Activated naive CD4-positive, alpha-beta T cell treated with anti-CD3 and anti-CD28 coated beads, Interleukin-2, amount 10 ng/mL, durations not matched to agents 7 days and 5 days (primary cell): ENCODE measurements around the gene SHC2.
"Not testable (repeated sequence)": the region's sequence is repeated elsewhere in the genome, so short reads cannot be mapped to it uniquely, and the experiment has no call there.

Source experiments
- CTCF ChIA-PET: fragments of 350-600 bp; sonication (Branson Sonifier 250); formaldehyde crosslinking; loops from one replicate; lab custom pipeline; 2021; ENCODE audit warnings: antibody characterized with exemption; lab: Charles Lee
- DNase-seq: peaks from one replicate; pipeline ENCODE4 v3.0.0-alpha.2; 2020
- H3K27ac Mint-ChIP-seq: one replicate; pipeline ENCODE4 v1.8.0; 2021; ENCODE audit warnings: mild to moderate bottlenecking, moderate library complexity, mixed read lengths
- H3K27me3 Mint-ChIP-seq: one replicate; pipeline ENCODE4 v1.8.0; 2021; ENCODE audit warnings: mild to moderate bottlenecking, mixed read lengths
- H3K36me3 Mint-ChIP-seq: one replicate; pipeline ENCODE4 v1.8.0; 2021; ENCODE audit warnings: mixed read lengths
- H3K4me1 Mint-ChIP-seq: one replicate; pipeline ENCODE4 v1.8.0; 2021; ENCODE audit warnings: mixed read lengths
- H3K4me3 Mint-ChIP-seq: one replicate; pipeline ENCODE4 v1.8.0; 2021; ENCODE audit warnings: mild to moderate bottlenecking, moderate library complexity, mixed read lengths
- H3K9me3 Mint-ChIP-seq: one replicate; pipeline ENCODE4 v1.8.0; 2021; ENCODE audit warnings: mixed read lengths

Gene SHC2

GRCh38 chr19:437041-437440 lies 23.8 kb downstream of the SHC2 start:
- Mint-ChIP-seq H3K27ac (no peak overlapping the region), H3K4me1 (no peaks in the 10 kb centered on the region), H3K27me3 (peaks cover 9% of the 10 kb centered on the region), H3K36me3 (no peaks in the 10 kb centered on the region), H3K9me3 (peaks cover 4% of the 10 kb centered on the region), H3K4me3 (no peak overlapping the region)
- CTCF ChIA-PET: no interaction called here
- no peak for DNase-seq

- Mint-ChIP-seq H3K27me3 (peaks cover 5% of the 10 kb centered on the region), H3K4me1 (no peaks in the 10 kb centered on the region), H3K36me3 (no peaks in the 10 kb centered on the region), H3K9me3 (no peaks in the 10 kb centered on the region), H3K27ac (no peak overlapping the region), H3K4me3 (no peak overlapping the region)
- DNase-seq: no peak
- CTCF ChIA-PET: no interaction called here
Measured at GRCh38 chr19:436413-436950, 24.4 kb downstream of the SHC2 start.

- no peaks in the 10 kb centered on the region for H3K27me3 Mint-ChIP-seq
- no peak for DNase-seq
- no peak overlapping the region for H3K4me3 Mint-ChIP-seq
- no peaks in the 10 kb centered on the region for H3K4me1 Mint-ChIP-seq
- H3K9me3 Mint-ChIP-seq: peaks cover 3% of the 10 kb centered on the region
- H3K36me3 Mint-ChIP-seq: no peaks in the 10 kb centered on the region
- CTCF ChIA-PET: no interaction called here
- H3K27ac Mint-ChIP-seq: no peak overlapping the region
Measured at GRCh38 chr19:435707-436412, 25.0 kb downstream of the SHC2 start.

GRCh38 chr19:435056-435706 lies 25.7 kb downstream of the SHC2 start:
- no peaks in the 10 kb centered on the region for H3K4me1 Mint-ChIP-seq
- no peak overlapping the region for H3K4me3 Mint-ChIP-seq
- no peak for DNase-seq
- H3K27ac Mint-ChIP-seq: no peak overlapping the region
- no peaks in the 10 kb centered on the region for H3K27me3 Mint-ChIP-seq
- no peaks in the 10 kb centered on the region for H3K36me3 Mint-ChIP-seq
- peaks cover 7% of the 10 kb centered on the region for H3K9me3 Mint-ChIP-seq
- CTCF ChIA-PET: no interaction called here

- Mint-ChIP-seq H3K4me3 (no peak overlapping the region), H3K27me3 (no peaks in the 10 kb centered on the region), H3K4me1 (no peaks in the 10 kb centered on the region), H3K36me3 (no peaks in the 10 kb centered on the region), H3K27ac (no peak overlapping the region), H3K9me3 (peaks cover 9% of the 10 kb centered on the region)
- CTCF ChIA-PET: no interaction called here
- DNase-seq: no peak
Measured at GRCh38 chr19:434152-434960, 26.5 kb downstream of the SHC2 start.

- Mint-ChIP-seq H3K9me3 (peaks cover 9% of the 10 kb centered on the region), H3K27ac (no peak overlapping the region), H3K27me3 (no peaks in the 10 kb centered on the region), H3K4me1 (no peaks in the 10 kb centered on the region), H3K36me3 (no peaks in the 10 kb centered on the region), H3K4me3 (no peak overlapping the region)
- DNase-seq: no peak
- CTCF ChIA-PET: no interaction called here
Measured at GRCh38 chr19:430701-431100, 30.1 kb downstream of the SHC2 start.

- Mint-ChIP-seq H3K27ac (no peak overlapping the region), H3K36me3 (no peaks in the 10 kb centered on the region), H3K4me1 (no peaks in the 10 kb centered on the region), H3K9me3 (peaks cover 9% of the 10 kb centered on the region), H3K4me3 (no peak overlapping the region), H3K27me3 (no peaks in the 10 kb centered on the region)
- DNase-seq: no peak
- CTCF ChIA-PET: no interaction called here
Measured at GRCh38 chr19:428149-428548, 32.7 kb downstream of the SHC2 start.

- H3K4me3 Mint-ChIP-seq, H3K4me1 Mint-ChIP-seq, DNase-seq, H3K27me3 Mint-ChIP-seq, H3K9me3 Mint-ChIP-seq, H3K36me3 Mint-ChIP-seq, CTCF ChIA-PET, H3K27ac Mint-ChIP-seq: not testable (repeated sequence)
Measured at GRCh38 chr19:427675-428074, 33.2 kb downstream of the SHC2 start.

- CTCF ChIA-PET: no interaction called here
- no peak overlapping the region for H3K27ac Mint-ChIP-seq
- no peaks in the 10 kb centered on the region for H3K27me3 Mint-ChIP-seq
- H3K4me3 Mint-ChIP-seq: no peak overlapping the region
- peaks cover 9% of the 10 kb centered on the region for H3K9me3 Mint-ChIP-seq
- no peaks in the 10 kb centered on the region for H3K4me1 Mint-ChIP-seq
- DNase-seq: no peak
- H3K36me3 Mint-ChIP-seq: no peaks in the 10 kb centered on the region
Measured at GRCh38 chr19:426725-427445, 33.9 kb downstream of the SHC2 start.

- Mint-ChIP-seq H3K27me3 (no peaks in the 10 kb centered on the region), H3K4me1 (no peaks in the 10 kb centered on the region), H3K27ac (no peak overlapping the region), H3K36me3 (no peaks in the 10 kb centered on the region), H3K9me3 (peaks cover 1% of the 10 kb centered on the region), H3K4me3 (no peak overlapping the region)
- CTCF ChIA-PET: no interaction called here
- DNase-seq: no peak
Measured at GRCh38 chr19:425056-425455, 35.8 kb downstream of the SHC2 start.

- no peaks in the 10 kb centered on the region for H3K27me3 Mint-ChIP-seq
- CTCF ChIA-PET: no interaction called here
- no peak overlapping the region for H3K4me3 Mint-ChIP-seq
- no peak for DNase-seq
- H3K36me3 Mint-ChIP-seq: no peaks in the 10 kb centered on the region
- no peaks in the 10 kb centered on the region for H3K4me1 Mint-ChIP-seq
- H3K27ac Mint-ChIP-seq: no peak overlapping the region
- no peaks in the 10 kb centered on the region for H3K9me3 Mint-ChIP-seq
Measured at GRCh38 chr19:424546-424945, 36.3 kb downstream of the SHC2 start.

- no peaks in the 10 kb centered on the region for H3K9me3 Mint-ChIP-seq
- no peaks in the 10 kb centered on the region for H3K36me3 Mint-ChIP-seq
- H3K27ac Mint-ChIP-seq: peak overlapping the region; percentile 28
- no peak overlapping the region for H3K4me3 Mint-ChIP-seq
- H3K4me1 Mint-ChIP-seq: no peaks in the 10 kb centered on the region
- CTCF ChIA-PET: no interaction called here
- H3K27me3 Mint-ChIP-seq: no peaks in the 10 kb centered on the region
- DNase-seq: no peak
Measured at GRCh38 chr19:423691-424466, 37.0 kb downstream of the SHC2 start.

- H3K4me3 Mint-ChIP-seq, H3K27me3 Mint-ChIP-seq, H3K9me3 Mint-ChIP-seq, H3K27ac Mint-ChIP-seq, CTCF ChIA-PET, H3K4me1 Mint-ChIP-seq, DNase-seq, H3K36me3 Mint-ChIP-seq: not testable (repeated sequence)
Measured at GRCh38 chr19:422917-423226, 38.0 kb downstream of the SHC2 start.
